Endodermal cell (in vitro differentiated cells): Measurements from ENCODE around the gene ATP6V1A. TPM values are rescaled to one million over a fixed set of nuclear protein-coding genes. Genes with fewer than 3 reads are reported as not detected.

ENCODE experiments used
- DNase-seq: peaks from one replicate; pipeline ENCODE4 v3.0.0-alpha.2; 2017
- H3K27ac ChIP-seq: 2 replicates; pipeline ENCODE4 v1.5.1; 2013; ENCODE audit warnings: mild to moderate bottlenecking, low read depth, low read length, moderate library complexity
- H3K27me3 ChIP-seq: 2 replicates; pipeline ENCODE4 v1.6.1; 2013; ENCODE audit warnings: mild to moderate bottlenecking, low read length, moderate library complexity; ENCODE audit not compliant: insufficient read depth, control insufficient read depth, poor library complexity, severe bottlenecking
- H3K36me3 ChIP-seq: 2 replicates; pipeline ENCODE4 v1.7.0; 2013; ENCODE audit warnings: mild to moderate bottlenecking, low read length, moderate library complexity; ENCODE audit not compliant: control insufficient read depth, insufficient read depth
- H3K4me1 ChIP-seq: one replicate; pipeline ENCODE4 v1.7.0; 2013; ENCODE audit warnings: low read length; ENCODE audit not compliant: control insufficient read depth, insufficient read depth
- H3K4me3 ChIP-seq: 2 replicates; pipeline ENCODE4 v1.5.1; 2013; ENCODE audit warnings: mild to moderate bottlenecking, low read length, moderate library complexity
- H3K9ac ChIP-seq: 2 replicates; pipeline ENCODE4 v1.6.1; 2013; ENCODE audit warnings: mild to moderate bottlenecking, low read length, moderate library complexity; ENCODE audit not compliant: poor library complexity, severe bottlenecking; ENCODE audit errors: extremely low read depth
- H3K9me3 ChIP-seq: 2 replicates; pipeline ENCODE4 v1.6.1; 2013; ENCODE audit warnings: mild to moderate bottlenecking, low read length, moderate library complexity; ENCODE audit not compliant: control insufficient read depth
- H3K27ac Mint-ChIP-seq: 2 replicates; pipeline ENCODE4 v1.8.0; 2020; ENCODE audit warnings: mixed read lengths
- H3K27me3 Mint-ChIP-seq: 2 replicates; pipeline ENCODE4 v1.8.0; 2021; ENCODE audit warnings: mild to moderate bottlenecking, mixed read lengths; ENCODE audit not compliant: insufficient read depth
- H3K36me3 Mint-ChIP-seq: 2 replicates; pipeline ENCODE4 v1.8.0; 2020; ENCODE audit warnings: low read depth, mixed read lengths
- H3K4me1 Mint-ChIP-seq: 2 replicates; pipeline ENCODE4 v1.8.0; 2020; ENCODE audit warnings: mixed read lengths
- H3K4me3 Mint-ChIP-seq: 2 replicates; pipeline ENCODE4 v1.8.0; 2020; ENCODE audit warnings: mild to moderate bottlenecking, moderate library complexity, mixed read lengths
- H3K9me3 Mint-ChIP-seq: 2 replicates; pipeline ENCODE4 v1.8.0; 2020; ENCODE audit warnings: mild to moderate bottlenecking, mixed read lengths
- CTCF ChIP-seq: fragments of 200-600 bp; sonication (generic); conservative IDR thresholded peaks from 2 replicates; pipeline ENCODE4 v1.5.0; 2021; ENCODE audit warnings: antibody characterized with exemption, mild to moderate bottlenecking
- WGBS, 2 experiments: methylation state at CpG; one replicate each; pipeline versions ENCODE4 v1.1.5 to v1.1.7; 2013; ENCODE audit warnings: missing lambda C conversion rate in 2 of 2, mixed read lengths in 1 of 2; ENCODE audit not compliant: insufficient coverage in 1 of 2, insufficient read length in 1 of 2; 5-methylcytosine and 5-hydroxymethylcytosine counted together
- long read RNA-seq, 4 experiments: library from polyadenylated mRNA in 2 of 4; library from RNA in 1 of 4; library from capped mRNA in 1 of 4; stranded (forward) in 3 of 4; unstranded in 1 of 4; transcript quantifications; one replicate each; pipeline ENCODE4 v2.0.0, GENCODE V29; 2020 to 2021; ENCODE audit warnings: inconsistent platforms in 1 of 4
- polyA plus RNA-seq, 2 experiments: library from polyadenylated mRNA; stranded (reverse); fragments of 50-300 nt; gene quantifications; one replicate each; pipeline ENCODE4 v1.2.3, GENCODE V29; 2013
- total RNA-seq, 2 donors: library from RNA; stranded (reverse); fragmentation: NEBNext Ultra II Directional in 1 of 2; extraction: Animal tissue kit (Norgen Biotek cat#: 25700) in 1 of 2; gene quantifications; 2 replicates in 1 of 2; 3 replicates in 1 of 2; pipeline ENCODE4 v1.2.1, GENCODE V29; 2021

Gene ATP6V1A
- 10 to 100 TPM; 58.4 to 63.4 TPM for total RNA-seq
- polyA plus RNA-seq (2013, experiment 1 of 2), result 39.3 TPM
- 39.2 TPM for polyA plus RNA-seq (2013, experiment 2 of 2)
- long read RNA-seq, experiment 1, full-length matches to known transcripts, result 1 of 18 reads
- long read RNA-seq, experiment 1, partial matches to known transcripts, result 3 of 18 reads
- long read RNA-seq, experiment 1, other reads (novel, unspliced or antisense), result 14 of 18 reads
- long read RNA-seq, experiment 2, full-length matches to known transcripts, result 46 of 72 reads
- long read RNA-seq, experiment 2, partial matches to known transcripts, result 17 of 72 reads
- long read RNA-seq, experiment 2, other reads (novel, unspliced or antisense), result 9 of 72 reads
- long read RNA-seq, experiment 3, full-length matches to known transcripts, result 204 of 216 reads
- long read RNA-seq, experiment 3, partial matches to known transcripts, result 7 of 216 reads
- long read RNA-seq, experiment 3, other reads (novel, unspliced or antisense), result 5 of 216 reads
- long read RNA-seq, experiment 4, full-length matches to known transcripts, result 2 of 3 reads
- long read RNA-seq, experiment 4, partial matches to known transcripts, result 1 of 3 reads
- long read RNA-seq, experiment 4, other reads (novel, unspliced or antisense), result 0 of 3 reads

- H3K9me3 Mint-ChIP-seq, result no peaks in the 10 kb centered on the region
- TF ChIP-seq CTCF, result no peak
- no peaks in the 10 kb centered on the region for H3K36me3 ChIP-seq
Measured at GRCh38 chr3:113746548-113747282, at the start of gene ATP6V1A. ATP6V1A (plus strand) TSS chr3:113747035; CDS start chr3:113778754, 31,719 bp downstream.

GRCh38 chr3:113697500-113698090 lies 49.2 kb upstream of the ATP6V1A start:
- Histone ChIP-seq H3K4me3 (peak overlapping the region; percentile 100), H3K27ac (no peak overlapping the region), H3K27me3 (no peaks in the 10 kb centered on the region), H3K4me1 (no peaks in the 10 kb centered on the region), H3K9me3 (no peaks in the 10 kb centered on the region), H3K36me3 (no peaks in the 10 kb centered on the region), H3K9ac (peak overlapping the region; percentile 79)
- Mint-ChIP-seq H3K9me3 (no peaks in the 10 kb centered on the region), H3K27me3 (no peaks in the 10 kb centered on the region), H3K36me3 (no peaks in the 10 kb centered on the region), H3K4me3 (no peak overlapping the region), H3K27ac (no peak overlapping the region), H3K4me1 (peaks cover 12% of the 10 kb centered on the region)
- no peak for TF ChIP-seq CTCF
- DNase-seq, result no peak
- WGBS, 2 experiments, result 55 to 56% methylated on average over 4 to 10 of the region's 10 CpGs

More at GRCh38 chr3:113746548-113747282, at the start of gene ATP6V1A:
- DNase-seq, result peak; percentile 94
- WGBS, 2 experiments, result 0% methylated on average over 9 to 30 of the region's 34 CpGs
- Histone ChIP-seq H3K4me3 (peak within 1 kb of the TSS; percentile 97), H3K27ac (peak within 1 kb of the TSS; percentile 100), H3K9ac (peak within 1 kb of the TSS; percentile 96), H3K4me1 (peaks cover 9% of the 10 kb centered on the region), H3K27me3 (no peaks in the 10 kb centered on the region), H3K9me3 (no peaks in the 10 kb centered on the region)
- no peaks in the 10 kb centered on the region for H3K27me3 Mint-ChIP-seq
- peak within 1 kb of the TSS; percentile 97 for H3K4me3 Mint-ChIP-seq
- H3K36me3 Mint-ChIP-seq, result no peaks in the 10 kb centered on the region
- peaks cover 36% of the 10 kb centered on the region for H3K4me1 Mint-ChIP-seq
- H3K27ac Mint-ChIP-seq, result peak within 1 kb of the TSS; percentile 99

- no peaks in the 10 kb centered on the region for H3K9me3 Mint-ChIP-seq
- no peaks in the 10 kb centered on the region for H3K36me3 Mint-ChIP-seq
- no peak overlapping the region for H3K4me3 Mint-ChIP-seq
- Histone ChIP-seq H3K9me3 (no peaks in the 10 kb centered on the region), H3K9ac (no peak overlapping the region), H3K36me3 (no peaks in the 10 kb centered on the region), H3K27me3 (no peaks in the 10 kb centered on the region), H3K4me1 (no peaks in the 10 kb centered on the region), H3K27ac (no peak overlapping the region), H3K4me3 (peak overlapping the region; percentile 100)
- H3K4me1 Mint-ChIP-seq, result peaks cover 12% of the 10 kb centered on the region
- no peak overlapping the region for H3K27ac Mint-ChIP-seq
- no peak for TF ChIP-seq CTCF
- DNase-seq, result no peak
- 95 to 98% methylated on average over 4 to 6 of the region's 6 CpGs for WGBS, 2 experiments
- H3K27me3 Mint-ChIP-seq, result no peaks in the 10 kb centered on the region
Measured at GRCh38 chr3:113698213-113698742, 48.6 kb upstream of the ATP6V1A start.
